GM20000 (cell line): ENCODE results near the gene KIAA0319L.

ENCODE experiments used
- DNase-seq: peaks from one replicate; pipeline ENCODE4 v3.0.0; 2012; ENCODE audit warnings: low spot score
- TF ChIP-seq, protein P1 (sequence below): IDR thresholded peaks from 2 replicates; pipeline ENCODE4 v1.5.1; 2012; ENCODE audit warnings: mild to moderate bottlenecking, control low read depth; ENCODE audit errors: extremely low read depth, missing control alignments

Gene KIAA0319L

GRCh38 chr1:35447278-35447677 is 109.9 kb downstream of the KIAA0319L start:
- TF ChIP-seq, protein P1, sequence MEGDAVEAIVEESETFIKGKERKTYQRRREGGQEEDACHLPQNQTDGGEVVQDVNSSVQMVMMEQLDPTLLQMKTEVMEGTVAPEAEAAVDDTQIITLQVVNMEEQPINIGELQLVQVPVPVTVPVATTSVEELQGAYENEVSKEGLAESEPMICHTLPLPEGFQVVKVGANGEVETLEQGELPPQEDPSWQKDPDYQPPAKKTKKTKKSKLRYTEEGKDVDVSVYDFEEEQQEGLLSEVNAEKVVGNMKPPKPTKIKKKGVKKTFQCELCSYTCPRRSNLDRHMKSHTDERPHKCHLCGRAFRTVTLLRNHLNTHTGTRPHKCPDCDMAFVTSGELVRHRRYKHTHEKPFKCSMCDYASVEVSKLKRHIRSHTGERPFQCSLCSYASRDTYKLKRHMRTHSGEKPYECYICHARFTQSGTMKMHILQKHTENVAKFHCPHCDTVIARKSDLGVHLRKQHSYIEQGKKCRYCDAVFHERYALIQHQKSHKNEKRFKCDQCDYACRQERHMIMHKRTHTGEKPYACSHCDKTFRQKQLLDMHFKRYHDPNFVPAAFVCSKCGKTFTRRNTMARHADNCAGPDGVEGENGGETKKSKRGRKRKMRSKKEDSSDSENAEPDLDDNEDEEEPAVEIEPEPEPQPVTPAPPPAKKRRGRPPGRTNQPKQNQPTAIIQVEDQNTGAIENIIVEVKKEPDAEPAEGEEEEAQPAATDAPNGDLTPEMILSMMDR: no peak
- DNase-seq: no peak

DNA sequence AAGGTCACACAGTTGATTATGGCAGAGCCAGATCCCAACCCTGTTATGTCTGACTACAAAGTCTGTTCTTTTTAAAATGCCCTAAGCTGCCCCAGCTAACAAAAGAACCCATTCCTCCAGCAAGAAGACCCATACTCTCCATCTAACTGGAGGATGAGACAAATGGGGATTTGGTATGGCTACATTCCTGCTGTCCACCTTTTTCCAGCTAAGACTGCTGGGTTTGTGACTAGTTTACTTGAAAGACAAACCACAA is 112.8 kb downstream of the KIAA0319L start:
- DNase-seq: no peak
- TF ChIP-seq, protein P1: no peak

GRCh38 chr1:35443768-35444518 is 113.3 kb downstream of the KIAA0319L start:
- TF ChIP-seq, protein P1: no peak
- DNase-seq: no peak

- TF ChIP-seq, protein P1: no peak
- no peak for DNase-seq
Measured at GRCh38 chr1:35442734-35443133, 114.5 kb downstream of the KIAA0319L start.

DNA sequence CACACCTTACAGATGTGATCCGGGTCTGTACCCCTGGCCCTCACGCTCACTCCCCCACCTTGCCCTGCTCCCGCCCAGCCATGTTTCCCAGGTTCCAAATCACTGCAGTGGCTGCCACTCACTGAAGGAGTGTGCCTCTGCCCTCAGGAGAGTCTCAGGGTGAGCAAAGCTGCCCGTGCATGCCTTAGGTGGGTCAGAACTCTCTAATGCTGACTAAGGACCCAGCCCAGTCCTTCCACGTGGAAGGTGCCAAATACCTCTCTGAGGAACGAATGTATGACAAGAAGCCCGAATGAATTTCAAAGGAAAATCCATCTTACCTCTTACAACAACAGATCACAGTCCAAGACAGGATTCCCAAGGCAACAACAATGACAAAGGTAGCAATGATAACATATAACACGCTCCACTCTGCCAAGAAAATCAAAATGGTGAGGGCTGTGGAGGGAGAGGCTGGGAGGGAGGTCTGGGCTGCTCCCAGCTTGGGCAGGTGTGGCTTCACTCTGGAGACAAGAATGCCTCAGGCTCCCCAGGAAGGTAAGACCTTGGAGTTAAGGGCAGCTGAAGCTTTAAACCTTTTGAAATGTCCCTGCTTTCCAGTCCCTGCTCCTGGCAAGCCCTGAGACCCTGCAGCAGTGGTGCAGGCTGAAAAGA is 115.2 kb downstream of the KIAA0319L start:
- DNase-seq: no peak
- TF ChIP-seq, protein P1: no peak

- TF ChIP-seq, protein P1: no peak
- DNase-seq: no peak
Measured at GRCh38 chr1:35439626-35440025, 117.6 kb downstream of the KIAA0319L start.

- TF ChIP-seq, protein P1: no peak
- no peak for DNase-seq
Measured at GRCh38 chr1:35437200-35437599, 120.0 kb downstream of the KIAA0319L start.
